ENCODE data around the gene RIMBP2.

RIMBP2 gene

GRCh38 chr12:130661486-130662255 lies 54.4 kb downstream of the RIMBP2 start:
- TF ChIP-seq CTCF (IDR thresholded peaks at IDR 0.05; ENCODE audit: borderline replicate concordance, extremely low read depth, low read length, poor library complexity, severe bottlenecking) (no peak), EZH2 (IDR thresholded peaks at IDR 0.05; ENCODE audit: borderline replicate concordance, low read depth, low read length, severe bottlenecking) (no peak)
- no peaks in the 10 kb centered on the region for H3K27me3 ChIP-seq (ENCODE audit: insufficient read depth, low read length, poor library complexity)
- no peak for DNase-seq
- H3K27ac ChIP-seq (ENCODE audit: low read length) = no peak overlapping the region
- no peaks in the 10 kb centered on the region for H4K20me1 ChIP-seq (ENCODE audit: insufficient read depth, low read length)
- H3K9me3 ChIP-seq (ENCODE audit: insufficient read depth, low read length, severe bottlenecking) = no peaks in the 10 kb centered on the region
- no peak overlapping the region for H3K4me2 ChIP-seq (ENCODE audit: insufficient read depth, low read length)
- no peak overlapping the region for H3K9ac ChIP-seq (ENCODE audit: low read depth, low read length)
- no peak for ATAC-seq (ENCODE audit: insufficient read depth, low read depth)
- H3K4me1 ChIP-seq (ENCODE audit: insufficient read depth, low read length) = no peaks in the 10 kb centered on the region
- H3K79me2 ChIP-seq (ENCODE audit: insufficient read depth, low read length) = no peaks in the 10 kb centered on the region
- H2AFZ ChIP-seq (ENCODE audit: low read depth, low read length) = no peak overlapping the region
- no peaks in the 10 kb centered on the region for H3K36me3 ChIP-seq (ENCODE audit: insufficient read depth, low read length)
- H3K4me3 ChIP-seq (ENCODE audit: low read depth in 1 of 2, low read length in 2 of 2) = no peak overlapping the region

GRCh38 chr12:130661059-130661458 lies 55.0 kb downstream of the RIMBP2 start:
- H3K27me3 ChIP-seq (ENCODE audit: insufficient read depth, low read length, poor library complexity) = no peaks in the 10 kb centered on the region
- no peak overlapping the region for H3K9ac ChIP-seq (ENCODE audit: low read depth, low read length)
- no peak overlapping the region for H2AFZ ChIP-seq (ENCODE audit: low read depth, low read length)
- H3K9me3 ChIP-seq (ENCODE audit: insufficient read depth, low read length, severe bottlenecking) = no peaks in the 10 kb centered on the region
- H3K4me1 ChIP-seq (ENCODE audit: insufficient read depth, low read length) = no peaks in the 10 kb centered on the region
- H4K20me1 ChIP-seq (ENCODE audit: insufficient read depth, low read length) = no peaks in the 10 kb centered on the region
- no peak overlapping the region for H3K4me2 ChIP-seq (ENCODE audit: insufficient read depth, low read length)
- DNase-seq (no peak), ATAC-seq (ENCODE audit: insufficient read depth, low read depth) (no peak)
- no peaks in the 10 kb centered on the region for H3K79me2 ChIP-seq (ENCODE audit: insufficient read depth, low read length)
- H3K27ac ChIP-seq (ENCODE audit: low read length) = no peak overlapping the region
- no peak for TF ChIP-seq CTCF (IDR thresholded peaks at IDR 0.05; ENCODE audit: borderline replicate concordance, extremely low read depth, low read length, poor library complexity, severe bottlenecking)
- no peak for TF ChIP-seq EZH2 (IDR thresholded peaks at IDR 0.05; ENCODE audit: borderline replicate concordance, low read depth, low read length, severe bottlenecking)
- H3K4me3 ChIP-seq (ENCODE audit: low read depth in 1 of 2, low read length in 2 of 2) = no peak overlapping the region
- no peaks in the 10 kb centered on the region for H3K36me3 ChIP-seq (ENCODE audit: insufficient read depth, low read length)

- no peak overlapping the region for H3K27ac ChIP-seq (ENCODE audit: low read length)
- no peak overlapping the region for H3K9ac ChIP-seq (ENCODE audit: low read depth, low read length)
- no peaks in the 10 kb centered on the region for H3K79me2 ChIP-seq (ENCODE audit: insufficient read depth, low read length)
- H3K27me3 ChIP-seq (ENCODE audit: insufficient read depth, low read length, poor library complexity) = no peaks in the 10 kb centered on the region
- no peaks in the 10 kb centered on the region for H4K20me1 ChIP-seq (ENCODE audit: insufficient read depth, low read length)
- ATAC-seq (ENCODE audit: insufficient read depth, low read depth) (no peak), DNase-seq (no peak)
- TF ChIP-seq EZH2 (IDR thresholded peaks at IDR 0.05; ENCODE audit: borderline replicate concordance, low read depth, low read length, severe bottlenecking) (no peak), CTCF (IDR thresholded peaks at IDR 0.05; ENCODE audit: borderline replicate concordance, extremely low read depth, low read length, poor library complexity, severe bottlenecking) (no peak)
- no peak overlapping the region for H3K4me2 ChIP-seq (ENCODE audit: insufficient read depth, low read length)
- H3K4me1 ChIP-seq (ENCODE audit: insufficient read depth, low read length) = no peaks in the 10 kb centered on the region
- H3K9me3 ChIP-seq (ENCODE audit: insufficient read depth, low read length, severe bottlenecking) = no peaks in the 10 kb centered on the region
- no peaks in the 10 kb centered on the region for H3K36me3 ChIP-seq (ENCODE audit: insufficient read depth, low read length)
- H2AFZ ChIP-seq (ENCODE audit: low read depth, low read length) = no peak overlapping the region
- no peak overlapping the region for H3K4me3 ChIP-seq (ENCODE audit: low read depth in 1 of 2, low read length in 2 of 2)
Measured at GRCh38 chr12:130658145-130658911, 57.8 kb downstream of the RIMBP2 start.
